Stomach (tissue), 4 donors: ENCODE data around the gene MLXIPL.

ENCODE experiments used
- CTCF ChIP-seq, 7 experiments: fragments of 450-650 bp in 4 of 7; fragments of 200-600 bp in 3 of 7; sonication (generic) in 3 of 7; IDR thresholded peaks; one replicate each; pipeline ENCODE4 v1.5.1; 2016 to 2019; ENCODE audit warnings: antibody characterized with exemption in 7 of 7, control low read depth in 2 of 7, mild to moderate bottlenecking in 1 of 7
- EP300 ChIP-seq: sonication (generic); formaldehyde crosslinking; IDR thresholded peaks from one replicate; pipeline ENCODE4 v1.6.1; 2017; ENCODE audit warnings: antibody characterized with exemption

GRCh38 chr7:73599151-73599882, 25.0 kb downstream of the MLXIPL start:
- no peak for TF ChIP-seq CTCF (IDR thresholded peaks at IDR 0.05)
- no peak for TF ChIP-seq EP300
